ENCODE data around the gene RFX3. TPM values are rescaled to one million over a fixed set of nuclear protein-coding genes. Genes with fewer than 3 reads are reported as not detected.

RFX3 gene
- total and polyA plus RNA-seq, 2 of the 13 experiments (the other 11 are each of a cell fraction or from before 2014, with no cell fraction given) = 2.7 to 5.3 TPM

GRCh38 chr9:3292311-3292710 lies 233.5 kb downstream of the RFX3 start:
- no peaks in the 10 kb centered on the region for H3K27me3 ChIP-seq (ENCODE audit: control insufficient read depth in 1 of 2, insufficient read depth in 2 of 2, low read length in 2 of 2)
- H3K4me3 ChIP-seq (replicated peaks in 1 of 3; ENCODE audit: insufficient read depth in 1 of 3, low read depth in 2 of 3, low read length in 3 of 3) = no peak overlapping the region
- H3K27ac ChIP-seq (ENCODE audit: extremely low read length, insufficient read depth, low read length) = no peak overlapping the region
- ATAC-seq (no peak), FAIRE-seq (no peak), DNase-seq (ENCODE audit: low spot score) (no peak)
- BruUV-seq (replicated peaks) = no TSS peak
- no peaks in the 10 kb centered on the region for H3K9me3 ChIP-seq (ENCODE audit: low read length)
- H3K4me1 ChIP-seq (ENCODE audit: insufficient read depth, low read length) = no peaks in the 10 kb centered on the region
- no peak for TF ChIP-seq ARNTL (CRISPR knock-in tag; IDR thresholded peaks at IDR 0.05)
- no peak for TF ChIP-seq MLLT10 (CRISPR knock-in tag; IDR thresholded peaks at IDR 0.05)
- TF ChIP-seq NRL (CRISPR knock-in tag; IDR thresholded peaks at IDR 0.05; ENCODE audit: borderline replicate concordance) = no peak
- no peak for TF ChIP-seq CERS6 (CRISPR knock-in tag; IDR thresholded peaks at IDR 0.05)
- TF ChIP-seq MIXL1 (CRISPR knock-in tag; IDR thresholded peaks at IDR 0.05) = no peak
- TF ChIP-seq ZNF549 (CRISPR knock-in tag; IDR thresholded peaks at IDR 0.05) = no peak
- TF ChIP-seq TRIM22 (IDR thresholded peaks at IDR 0.05) = no peak
- no peak for TF ChIP-seq ZNF567 (CRISPR knock-in tag; IDR thresholded peaks at IDR 0.05; ENCODE audit: borderline replicate concordance)
- no peak for TF ChIP-seq RBM22 (optimal IDR thresholded peaks at IDR 0.05; ENCODE audit: low read length)
- no peak for TF ChIP-seq ZNF83 (CRISPR knock-in tag; IDR thresholded peaks at IDR 0.05; ENCODE audit: borderline replicate concordance)
- no peak for TF ChIP-seq SRY (CRISPR knock-in tag; IDR thresholded peaks at IDR 0.05)
- TF ChIP-seq FOXA1 (IDR thresholded peaks at IDR 0.05) = no peak
- TF ChIP-seq FOXA1 (CRISPR knock-in tag; IDR thresholded peaks at IDR 0.05) = no peak
- TF ChIP-seq SIX1 (CRISPR knock-in tag; IDR thresholded peaks at IDR 0.05; ENCODE audit: borderline replicate concordance) = no peak
- no peak for TF ChIP-seq ZNF615 (CRISPR knock-in tag; IDR thresholded peaks at IDR 0.05; ENCODE audit: borderline replicate concordance)
- TF ChIP-seq ZNF512 (CRISPR knock-in tag; IDR thresholded peaks at IDR 0.05) = no peak
- ChIA-PET CTCF (ENCODE audit: low intra/inter-chr PET ratio, low total read pairs) (no interaction called here), POLR2A (no interaction called here)
- no peak overlapping the region for H3K9ac ChIP-seq (ENCODE audit: insufficient read depth, low read depth, low read length)
- intact Hi-C loops (cut with micrococcal nuclease; ENCODE audit: unreplicated experiment) (no loop called here), in situ Hi-C loops (cut with HindIII; ENCODE audit: extremely low pct_ligation_motif_present, low pct_unique_long_range_greater_than_20kb) (no loop called here)
- no peak overlapping the region for H2AFZ ChIP-seq (ENCODE audit: low read length)
- no peak overlapping the region for H3K4me2 ChIP-seq (ENCODE audit: low read depth, low read length)
- H3K36me3 ChIP-seq (replicated peaks in 1 of 2; ENCODE audit: control insufficient read depth in 1 of 2, insufficient read depth in 2 of 2, low read length in 2 of 2) = 0 out of 5 replicates have a peak, but pooled peaks cover 0 to 1% of the 10 kb centered on the region in 2 experiments
- no peaks in the 10 kb centered on the region for H3K79me2 ChIP-seq (ENCODE audit: insufficient read depth, low read length)
- no peaks in the 10 kb centered on the region for H4K20me1 ChIP-seq (ENCODE audit: insufficient read depth, low read length)

All from HepG2 (cell line).